Measurements from ENCODE around the gene SLC17A8. TPM values are rescaled to one million over a fixed set of nuclear protein-coding genes. Genes with fewer than 3 reads are reported as not detected.
A peak's percentile ranks its signal among the peaks of the same experiment; 100 is the strongest.
"Not testable (repeated sequence)": the region's sequence is repeated elsewhere in the genome, so short reads cannot be mapped to it uniquely, and the experiment has no call there.

Gene SLC17A8
- polyA plus RNA-seq, 1 experiment = not detected

GRCh38 chr12:100414739-100415138 lies 57.9 kb downstream of the SLC17A8 start:
- POLR2A ChIA-PET = no interaction called here
- CTCF ChIA-PET = interaction anchor here (2.0 kb wide), 1 partner anchor 10 kb away, joined by 14 read pairs; no protein-coding TSS in a partner anchor
- H3K27me3 ChIP-seq (ENCODE audit: control insufficient read depth, insufficient read depth, low read length) = no peaks in the 10 kb centered on the region
- no peak for DNase-seq (ENCODE audit: low read depth)
- TF ChIP-seq CTCF (IDR thresholded peaks at IDR 0.05; ENCODE audit: insufficient read depth, low read depth, low read length) = no peak
- H3K4me3 ChIP-seq (ENCODE audit: low read depth, low read length) = no peak overlapping the region
- no peaks in the 10 kb centered on the region for H3K36me3 ChIP-seq (ENCODE audit: control insufficient read depth, insufficient read depth, low read length)

DNA sequence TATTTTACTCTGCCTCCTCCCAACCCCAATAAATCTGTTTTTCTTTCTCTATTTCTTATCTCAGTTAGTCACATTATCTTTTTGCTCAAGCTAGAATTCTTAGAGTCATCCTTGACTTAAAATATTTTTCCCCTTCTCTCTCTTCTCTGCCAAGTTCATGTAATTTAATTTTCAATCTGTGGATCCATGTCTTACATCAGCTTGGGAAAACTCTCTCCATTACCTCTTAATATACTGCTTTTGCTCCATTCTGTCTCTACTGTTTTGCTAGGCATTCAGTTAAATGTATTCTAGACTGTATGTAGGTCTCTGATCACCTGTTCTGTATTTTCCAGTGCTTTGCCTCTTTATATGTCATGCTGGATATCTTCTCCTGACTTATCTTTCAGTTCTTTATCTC lies 65.8 kb downstream of the SLC17A8 start:
- no peaks in the 10 kb centered on the region for H3K36me3 ChIP-seq (ENCODE audit: control insufficient read depth, insufficient read depth, low read length)
- ChIA-PET POLR2A (no interaction called here), CTCF (no interaction called here)
- TF ChIP-seq CTCF (IDR thresholded peaks at IDR 0.05; ENCODE audit: insufficient read depth, low read depth, low read length) = no peak
- no peak overlapping the region for H3K4me3 ChIP-seq (ENCODE audit: low read depth, low read length)
- DNase-seq (ENCODE audit: low read depth) = no peak
- no peaks in the 10 kb centered on the region for H3K27me3 ChIP-seq (ENCODE audit: control insufficient read depth, insufficient read depth, low read length)

GRCh38 chr12:100426145-100426544 lies 69.3 kb downstream of the SLC17A8 start:
- ChIA-PET CTCF (interaction anchor here (1.9 kb wide), 1 partner anchor 21 kb away, joined by 6 read pairs; no protein-coding TSS in a partner anchor), POLR2A (no interaction called here)
- Histone ChIP-seq H3K27me3 (ENCODE audit: control insufficient read depth, insufficient read depth, low read length) (no peaks in the 10 kb centered on the region), H3K36me3 (ENCODE audit: control insufficient read depth, insufficient read depth, low read length) (no peaks in the 10 kb centered on the region), H3K4me3 (ENCODE audit: low read depth, low read length) (no peak overlapping the region)
- no peak for TF ChIP-seq CTCF (IDR thresholded peaks at IDR 0.05; ENCODE audit: insufficient read depth, low read depth, low read length)
- DNase-seq (ENCODE audit: low read depth) = no peak

DNA sequence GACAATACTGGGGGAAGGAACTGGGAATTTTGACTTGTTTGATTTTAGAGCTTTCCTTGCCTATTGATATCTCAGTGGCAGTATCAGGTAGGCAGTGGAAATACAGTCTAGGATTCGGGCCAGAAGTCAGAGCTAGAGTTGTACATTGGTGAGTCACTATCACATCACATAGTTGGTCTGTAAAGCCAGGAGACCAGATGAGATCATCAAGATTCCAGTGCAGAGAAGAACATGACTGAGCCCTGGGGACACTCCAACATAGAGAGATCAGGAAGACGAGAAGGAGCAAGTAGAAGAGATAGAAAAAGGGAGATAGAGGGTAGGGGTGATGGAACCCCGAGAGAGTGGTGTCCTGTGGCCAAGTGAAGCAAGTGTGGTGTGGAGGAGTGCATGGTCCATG lies 70.2 kb downstream of the SLC17A8 start:
- peak; percentile 8 for DNase-seq (ENCODE audit: low read depth)
- no peaks in the 10 kb centered on the region for H3K36me3 ChIP-seq (ENCODE audit: control insufficient read depth, insufficient read depth, low read length)
- H3K27me3 ChIP-seq (ENCODE audit: control insufficient read depth, insufficient read depth, low read length) = no peaks in the 10 kb centered on the region
- POLR2A ChIA-PET = no interaction called here
- H3K4me3 ChIP-seq (ENCODE audit: low read depth, low read length) = no peak overlapping the region
- CTCF ChIA-PET = interaction anchor here (0.7 kb wide), 1 partner anchor 22 kb away, joined by 3 read pairs; no protein-coding TSS in a partner anchor
- TF ChIP-seq CTCF (IDR thresholded peaks at IDR 0.05; ENCODE audit: insufficient read depth, low read depth, low read length) = no peak

- DNase-seq (ENCODE audit: low read depth); H3K4me3 ChIP-seq (ENCODE audit: low read depth, low read length); POLR2A ChIA-PET; H3K27me3 ChIP-seq (ENCODE audit: control insufficient read depth, insufficient read depth, low read length); H3K36me3 ChIP-seq (ENCODE audit: control insufficient read depth, insufficient read depth, low read length): not testable (repeated sequence)
- CTCF ChIA-PET = interaction anchor here (1.3 kb wide), 1 partner anchor 125 kb away, joined by 4 read pairs; no protein-coding TSS in a partner anchor
Observed at GRCh38 chr12:100430251-100430650, 73.4 kb downstream of the SLC17A8 start.

DNA sequence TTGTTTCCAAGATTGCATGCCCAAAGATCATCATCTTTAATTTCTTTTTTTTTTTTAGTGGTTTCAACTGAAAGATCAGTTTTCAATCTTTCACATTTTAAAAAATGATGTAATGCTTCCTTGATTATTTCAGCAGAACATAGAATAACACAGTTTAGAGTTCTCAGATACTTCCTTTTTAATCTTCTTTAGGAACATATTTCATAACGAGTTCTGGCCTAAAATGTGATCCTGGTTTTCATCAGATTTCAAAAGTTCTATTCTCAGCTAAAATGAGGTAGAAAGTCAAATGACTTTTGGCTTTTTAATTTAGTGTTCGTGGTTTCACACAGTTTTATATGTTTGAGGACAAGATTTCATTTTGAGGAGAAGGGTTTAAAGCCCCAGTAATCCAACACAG lies 76.8 kb downstream of the SLC17A8 start:
- CTCF ChIA-PET = no interaction called here
- H3K27me3 ChIP-seq (ENCODE audit: control insufficient read depth, insufficient read depth, low read length) = no peaks in the 10 kb centered on the region
- no peak overlapping the region for H3K4me3 ChIP-seq (ENCODE audit: low read depth, low read length)
- POLR2A ChIA-PET = no interaction called here
- no peak for DNase-seq (ENCODE audit: low read depth)
- H3K36me3 ChIP-seq (ENCODE audit: control insufficient read depth, insufficient read depth, low read length) = no peaks in the 10 kb centered on the region
- TF ChIP-seq CTCF (IDR thresholded peaks at IDR 0.05; ENCODE audit: insufficient read depth, low read depth, low read length) = no peak
